Thoracic aorta (tissue), 2 donors: ENCODE data around the gene KCTD1. TPM values are rescaled to one million over a fixed set of nuclear protein-coding genes. Genes with fewer than 3 reads are reported as not detected.

ENCODE experiments used
- ATAC-seq: fragments of 150-250 bp; one replicate; pipeline ENCODE4 v1.8.0; 2017; ENCODE audit warnings: low read depth; ENCODE audit not compliant: insufficient number of reproducible peaks, low FRiP score
- DNase-seq: peaks from one replicate; pipeline ENCODE4 v3.0.0-alpha.2; 2020; ENCODE audit warnings: low spot score
- H3K27ac ChIP-seq, 2 donors: fragments of 200-600 bp; sonication (generic); 1 replicate in 1 of 2; 2 replicates in 1 of 2; pipeline ENCODE4 v1.5.1; 2016; ENCODE audit warnings: mild to moderate bottlenecking in 2 of 2, moderate library complexity in 2 of 2
- H3K27me3 ChIP-seq: fragments of 200-600 bp; sonication (generic); replicated peaks from 2 replicates; pipeline ENCODE4 v1.6.0; 2016; ENCODE audit warnings: mild to moderate bottlenecking; ENCODE audit not compliant: insufficient read depth
- H3K36me3 ChIP-seq: fragments of 200-600 bp; sonication (generic); one replicate; pipeline ENCODE4 v1.5.1; 2016
- H3K4me1 ChIP-seq, 2 donors: fragments of 200-600 bp; sonication (generic); 1 replicate in 1 of 2; 2 replicates in 1 of 2; pipeline versions ENCODE4 v1.5.1 to v1.6.0; 2016; ENCODE audit warnings: low read depth in 2 of 2, mild to moderate bottlenecking in 1 of 2; ENCODE audit not compliant: control insufficient read depth in 1 of 2
- H3K4me3 ChIP-seq: fragments of 200-600 bp; sonication (generic); 2 replicates; pipeline ENCODE4 v1.5.1; 2016; ENCODE audit warnings: mild to moderate bottlenecking
- H3K9me3 ChIP-seq: fragments of 200-600 bp; sonication (generic); 2 replicates; pipeline ENCODE4 v1.5.1; 2016
- CTCF ChIP-seq: fragments of 200-600 bp; sonication (generic); IDR thresholded peaks from one replicate; pipeline ENCODE4 v1.5.1; 2019; ENCODE audit warnings: antibody characterized with exemption
- total RNA-seq, 2 donors: library from RNA; depleted of rRNA; stranded (reverse); fragments of >200 nt; gene quantifications; one replicate each; pipeline versions ENCODE4 v1.1.0 to v1.2.3, GENCODE V29; 2016

KCTD1 gene
- total RNA-seq, 2 donors from 2014 or later, result 13.4 to 14.7 TPM

DNA sequence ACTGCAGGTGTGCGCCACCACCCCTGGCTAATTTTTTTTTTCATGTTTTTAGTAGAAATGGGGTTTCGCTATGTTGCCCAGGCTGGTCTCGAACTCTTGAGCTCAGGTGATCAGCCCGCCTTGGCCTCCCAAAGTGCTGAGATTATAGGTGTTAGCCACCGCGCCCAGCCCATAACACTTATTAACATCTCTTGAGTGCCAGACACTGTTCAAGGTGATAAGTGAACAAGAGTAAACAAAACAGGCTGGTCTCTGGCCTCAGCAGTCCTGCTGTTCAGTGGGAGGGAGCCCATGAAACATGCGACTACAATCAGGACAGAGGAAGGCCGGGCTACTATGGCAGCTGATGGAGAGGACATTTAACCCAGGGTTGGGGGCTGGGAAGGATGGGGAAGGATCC lies 42.3 kb downstream of the KCTD1 start:
- H3K4me1 ChIP-seq, result no peaks in the 10 kb centered on the region
- no peaks in the 10 kb centered on the region for H3K9me3 ChIP-seq
- no peaks in the 10 kb centered on the region for H3K27me3 ChIP-seq
- no peak overlapping the region for H3K4me3 ChIP-seq
- ATAC-seq (no peak), DNase-seq (no peak)
- H3K27ac ChIP-seq, result no peak overlapping the region
- no peaks in the 10 kb centered on the region for H3K36me3 ChIP-seq
- TF ChIP-seq CTCF, result no peak

GRCh38 chr18:26504831-26505230 lies 43.5 kb downstream of the KCTD1 start:
- Histone ChIP-seq H3K4me3 (no peak overlapping the region), H3K36me3 (no peaks in the 10 kb centered on the region), H3K27me3 (no peaks in the 10 kb centered on the region), H3K27ac (no peak overlapping the region), H3K9me3 (no peaks in the 10 kb centered on the region), H3K4me1 (no peaks in the 10 kb centered on the region)
- no peak for TF ChIP-seq CTCF
- no peak for DNase-seq
- no peak for ATAC-seq

- no peak overlapping the region for H3K4me3 ChIP-seq
- ATAC-seq, result no peak
- no peak overlapping the region for H3K27ac ChIP-seq
Observed at GRCh38 chr18:26503382-26503781, 45.0 kb downstream of the KCTD1 start.

GRCh38 chr18:26502823-26503222 lies 45.5 kb downstream of the KCTD1 start:
- ATAC-seq (no peak), DNase-seq (no peak)
- no peak for TF ChIP-seq CTCF
- H3K4me3 ChIP-seq, result no peak overlapping the region
- no peaks in the 10 kb centered on the region for H3K27me3 ChIP-seq
- H3K36me3 ChIP-seq, result no peaks in the 10 kb centered on the region
- no peaks in the 10 kb centered on the region for H3K9me3 ChIP-seq
- H3K27ac ChIP-seq, result no peak overlapping the region
- H3K4me1 ChIP-seq, result no peaks in the 10 kb centered on the region

More at GRCh38 chr18:26503382-26503781, 45.0 kb downstream of the KCTD1 start:
- TF ChIP-seq CTCF, result no peak
- H3K36me3 ChIP-seq, result no peaks in the 10 kb centered on the region
- no peaks in the 10 kb centered on the region for H3K4me1 ChIP-seq
- no peaks in the 10 kb centered on the region for H3K27me3 ChIP-seq
- no peaks in the 10 kb centered on the region for H3K9me3 ChIP-seq
- DNase-seq, result no peak

- TF ChIP-seq CTCF, result no peak
- Histone ChIP-seq H3K27ac (no peak overlapping the region), H3K4me1 (no peaks in the 10 kb centered on the region), H3K4me3 (no peak overlapping the region), H3K9me3 (no peaks in the 10 kb centered on the region), H3K27me3 (no peaks in the 10 kb centered on the region), H3K36me3 (no peaks in the 10 kb centered on the region)
- no peak for ATAC-seq
- no peak for DNase-seq
Observed at GRCh38 chr18:26497866-26498265, 50.5 kb downstream of the KCTD1 start.
